Spleen (tissue), 7 donors: ENCODE measurements around the gene CDK8.
"Not testable (repeated sequence)": the region's sequence is repeated elsewhere in the genome, so short reads cannot be mapped to it uniquely, and the experiment has no call there.

Experiments used
- POLR2A ChIP-seq, 3 donors: fragments of 450-650 bp; IDR thresholded peaks; one replicate each; pipeline ENCODE4 v1.5.1; 2017; ENCODE audit warnings: antibody characterized with exemption in 3 of 3, mild to moderate bottlenecking in 1 of 3
- TF ChIP-seq, protein P1 (sequence below), 11 experiments: fragments of 200-600 bp in 7 of 11; fragments of 450-650 bp in 4 of 11; sonication (generic) in 4 of 11; IDR thresholded peaks in 8 of 11; conservative IDR thresholded peaks in 3 of 11; 1 replicate in 7 of 11; 2 replicates in 4 of 11; pipeline versions ENCODE4 v1.4.0 to v1.8.0; 2016 to 2021; ENCODE audit warnings: antibody characterized with exemption in 11 of 11, inconsistent platforms in 4 of 11, mild to moderate bottlenecking in 1 of 11
- donor health status: DM: no; HTN: no; CAD: no; lungs with moderate emphysema.
- donor health status: DM: no; HTN: no; CAD: no.
- donor health status: DM: no; HTN: no; CAD: no.

GRCh38 chr13:26285911-26286310 is 32.0 kb downstream of the CDK8 start:
- TF ChIP-seq, protein P1, sequence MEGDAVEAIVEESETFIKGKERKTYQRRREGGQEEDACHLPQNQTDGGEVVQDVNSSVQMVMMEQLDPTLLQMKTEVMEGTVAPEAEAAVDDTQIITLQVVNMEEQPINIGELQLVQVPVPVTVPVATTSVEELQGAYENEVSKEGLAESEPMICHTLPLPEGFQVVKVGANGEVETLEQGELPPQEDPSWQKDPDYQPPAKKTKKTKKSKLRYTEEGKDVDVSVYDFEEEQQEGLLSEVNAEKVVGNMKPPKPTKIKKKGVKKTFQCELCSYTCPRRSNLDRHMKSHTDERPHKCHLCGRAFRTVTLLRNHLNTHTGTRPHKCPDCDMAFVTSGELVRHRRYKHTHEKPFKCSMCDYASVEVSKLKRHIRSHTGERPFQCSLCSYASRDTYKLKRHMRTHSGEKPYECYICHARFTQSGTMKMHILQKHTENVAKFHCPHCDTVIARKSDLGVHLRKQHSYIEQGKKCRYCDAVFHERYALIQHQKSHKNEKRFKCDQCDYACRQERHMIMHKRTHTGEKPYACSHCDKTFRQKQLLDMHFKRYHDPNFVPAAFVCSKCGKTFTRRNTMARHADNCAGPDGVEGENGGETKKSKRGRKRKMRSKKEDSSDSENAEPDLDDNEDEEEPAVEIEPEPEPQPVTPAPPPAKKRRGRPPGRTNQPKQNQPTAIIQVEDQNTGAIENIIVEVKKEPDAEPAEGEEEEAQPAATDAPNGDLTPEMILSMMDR (IDR thresholded peaks at IDR 0.05 in 8 of 11, conservative IDR thresholded peaks at IDR 0.05 in 3 of 11): not testable (repeated sequence)
- not testable (repeated sequence) for TF ChIP-seq POLR2A (IDR thresholded peaks at IDR 0.05)
